B cell (primary cell): ENCODE data around the gene ZNF441.

Experiments
- CTCF ChIP-seq: fragments of 200-600 bp; IDR thresholded peaks from one replicate; pipeline ENCODE4 v1.8.0; 2022; ENCODE audit warnings: antibody characterized with exemption, mild to moderate bottlenecking
- EZH2 ChIP-seq: IDR thresholded peaks from 2 replicates; pipeline ENCODE4 v1.6.1; 2012; ENCODE audit warnings: borderline replicate concordance, low read depth, mild to moderate bottlenecking, moderate library complexity, low read length; ENCODE audit not compliant: insufficient read depth, poor library complexity, severe bottlenecking

GRCh38 chr19:11787536-11787935 lies 20.7 kb downstream of the ZNF441 start:
- TF ChIP-seq CTCF (no peak), EZH2 (no peak)
